Common myeloid progenitor, CD34-positive (primary cell): ENCODE results near the gene NEK7.

Experiments used
- CTCF ChIA-PET: fragments of 350-600 bp; sonication (Branson Sonifier 250); formaldehyde crosslinking; loops from one replicate; lab custom pipeline; 2021; ENCODE audit warnings: antibody characterized with exemption; lab: Charles Lee
- POLR2A ChIA-PET: fragments of 350-600 bp; sonication (Branson Sonifier 250); formaldehyde crosslinking; loops from one replicate; lab custom pipeline; 2021; ENCODE audit warnings: antibody characterized with exemption; lab: Charles Lee
- DNase-seq, 3 donors: peaks; one replicate each; pipeline versions ENCODE4 v3.0.0 to v3.0.0-alpha.2; 2013
- H3K27ac ChIP-seq, 2 experiments: 1 replicate in 1 of 2; 2 replicates in 1 of 2; pipeline ENCODE4 v1.7.0; 2013; ENCODE audit warnings: inconsistent platforms in 2 of 2, low read length in 2 of 2, mild to moderate bottlenecking in 2 of 2, low read depth in 1 of 2, moderate library complexity in 1 of 2; ENCODE audit not compliant: severe bottlenecking in 2 of 2, insufficient read depth in 1 of 2, poor library complexity in 1 of 2
- H3K27me3 ChIP-seq, 5 experiments: replicated peaks in 2 of 5; 1 replicate in 3 of 5; 2 replicates in 2 of 5; pipeline versions ENCODE4 v1.6.1 to v1.7.0; 2013; ENCODE audit warnings: low read length in 4 of 5, mild to moderate bottlenecking in 2 of 5, moderate library complexity in 2 of 5, inconsistent platforms in 1 of 5; ENCODE audit not compliant: insufficient read depth in 5 of 5, control insufficient read depth in 4 of 5
- H3K36me3 ChIP-seq, 4 experiments: 1 replicate in 2 of 4; 2 replicates in 2 of 4; pipeline versions ENCODE4 v1.6.1 to v1.7.0; 2013; ENCODE audit warnings: low read length in 3 of 4, control low read depth in 1 of 4, mild to moderate bottlenecking in 1 of 4; ENCODE audit not compliant: control insufficient read depth in 4 of 4, insufficient read depth in 4 of 4
- H3K4me1 ChIP-seq, 4 experiments: 1 replicate in 3 of 4; 2 replicates in 1 of 4; pipeline versions ENCODE4 v1.6.1 to v1.7.1; 2013; ENCODE audit warnings: low read length in 3 of 4, mild to moderate bottlenecking in 3 of 4, control low read depth in 1 of 4, inconsistent platforms in 1 of 4, moderate library complexity in 1 of 4; ENCODE audit not compliant: control insufficient read depth in 4 of 4, insufficient read depth in 4 of 4; ENCODE audit errors: control extremely low read depth in 1 of 4
- H3K4me3 ChIP-seq, 7 experiments: 1 replicate in 4 of 7; 2 replicates in 3 of 7; pipeline versions ENCODE4 v1.5.1 to v1.7.0; 2013; ENCODE audit warnings: mild to moderate bottlenecking in 7 of 7, low read length in 6 of 7, moderate library complexity in 6 of 7, inconsistent platforms in 2 of 7, low read depth in 2 of 7, control low read depth in 1 of 7; ENCODE audit not compliant: insufficient read depth in 4 of 7, control insufficient read depth in 1 of 7; ENCODE audit errors: extremely low read depth in 1 of 7
- H3K9me3 ChIP-seq, 5 experiments: 1 replicate in 4 of 5; 2 replicates in 1 of 5; pipeline versions ENCODE4 v1.6.1 to v1.7.1; 2013; ENCODE audit warnings: low read length in 4 of 5, mild to moderate bottlenecking in 2 of 5, inconsistent platforms in 1 of 5, low read depth in 1 of 5, moderate library complexity in 1 of 5; ENCODE audit not compliant: control insufficient read depth in 4 of 5, insufficient read depth in 2 of 5; ENCODE audit errors: control extremely low read depth in 1 of 5
- WGBS: methylation state at CpG from one replicate; pipeline ENCODE4 v1.1.5; 2013; ENCODE audit not compliant: insufficient coverage; 5-methylcytosine and 5-hydroxymethylcytosine counted together

The NEK7 gene

DNA sequence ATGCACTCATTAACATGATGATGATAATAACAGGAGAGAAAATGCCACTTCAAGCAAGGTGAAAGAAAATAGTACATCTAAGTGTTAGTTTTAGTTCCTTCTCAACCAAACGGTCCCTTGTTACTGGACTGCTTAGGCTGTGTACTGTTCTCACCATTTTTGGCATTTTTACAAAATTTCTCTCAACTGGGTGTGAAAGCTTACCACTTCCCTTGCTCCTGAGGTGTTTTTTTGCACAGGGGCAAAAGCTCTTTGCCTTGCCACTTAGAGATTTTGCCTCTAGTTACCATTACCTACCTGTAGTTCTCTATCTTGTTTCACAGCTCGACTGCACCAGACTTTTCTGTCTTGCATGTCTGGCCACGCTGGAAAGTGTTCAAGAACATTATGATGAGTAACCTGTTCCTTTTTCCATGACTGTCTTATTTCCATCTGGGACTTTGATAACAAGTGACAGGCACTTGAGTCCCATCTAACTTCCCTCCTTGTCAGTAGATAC, 10.7 kb downstream of the NEK7 start:
- Histone ChIP-seq H3K4me1 (peaks cover 39 to 81% (median 48%) of the 10 kb centered on the region in 4 experiments), H3K27me3 (no peaks in the 10 kb centered on the region), H3K27ac (peak overlapping the region; percentile 42 to 69), H3K36me3 (peaks cover 0 to 3% (median 1%) of the 10 kb centered on the region in 4 experiments), H3K9me3 (no peaks in the 10 kb centered on the region), H3K4me3 (peak overlapping the region in 3 of 7 experiments; percentile 22 to 63 (median 50))
- POLR2A ChIA-PET = interaction anchor here (1.5 kb wide), 1 partner anchor 9 kb away, joined by 9 read pairs; no protein-coding TSS in a partner anchor
- peak in 2 of 3 donors; percentile 65 to 82 for DNase-seq
- WGBS = 0% methylated on average over 2 of the region's 3 CpGs
- CTCF ChIA-PET = interaction anchor here (1.1 kb wide), 2 partner anchors 8 to 16 kb away, joined by 3 read pairs; no protein-coding TSS in a partner anchor

GRCh38 chr1:198168227-198168626, 11.4 kb downstream of the NEK7 start:
- 60% methylated on average over 3 of the region's 3 CpGs for WGBS
- ChIA-PET POLR2A (interaction anchor here (1.5 kb wide), 1 partner anchor 10 kb away, joined by 9 read pairs; no protein-coding TSS in a partner anchor), CTCF (interaction anchor here (1.1 kb wide), 2 partner anchors 8 to 15 kb away, joined by 3 read pairs; no protein-coding TSS in a partner anchor)
- Histone ChIP-seq H3K9me3 (no peaks in the 10 kb centered on the region), H3K27me3 (no peaks in the 10 kb centered on the region), H3K4me3 (peak overlapping the region in 1 of 7 experiments; percentile 34), H3K4me1 (peaks cover 43 to 83% (median 52%) of the 10 kb centered on the region in 4 experiments), H3K36me3 (peaks cover 0 to 3% (median 1%) of the 10 kb centered on the region in 4 experiments), H3K27ac (peak overlapping the region; percentile 10 to 69)
- peak in 2 of 3 donors; percentile 36 to 64 for DNase-seq

- H3K4me1 ChIP-seq = peaks cover 47 to 96% (median 62%) of the 10 kb centered on the region in 4 experiments
- ChIA-PET CTCF (interaction anchor here (1.6 kb wide), 1 partner anchor 11 kb away, joined by 5 read pairs; no protein-coding TSS in a partner anchor), POLR2A (interaction anchor here (0.5 to 1.0 kb wide), 2 partner anchors 10 to 11 kb away, joined by 3 to 4 read pairs; no protein-coding TSS in a partner anchor)
- peak overlapping the region in 1 of 7 experiments; percentile 4 for H3K4me3 ChIP-seq
- H3K27ac ChIP-seq = peak overlapping the region; percentile 56 to 70
- peak in 2 of 3 donors; percentile 47 to 69 for DNase-seq
- no peaks in the 10 kb centered on the region for H3K9me3 ChIP-seq
- H3K36me3 ChIP-seq = no peaks in the 10 kb centered on the region
- WGBS = 67% methylated on average over 1 of the region's 2 CpGs
- H3K27me3 ChIP-seq = no peaks in the 10 kb centered on the region
Observed at GRCh38 chr1:198169672-198170071, 12.9 kb downstream of the NEK7 start.

GRCh38 chr1:198171667-198172540, 15.1 kb downstream of the NEK7 start:
- 43% methylated on average over 1 of the region's 5 CpGs for WGBS
- CTCF ChIA-PET = interaction anchor here (0.7 to 2.6 kb wide), 7 partner anchors 11 to 103 kb away, joined by 3 to 12 read pairs (median 3); partner anchors contain the start of gene NEK7
- H3K9me3 ChIP-seq = no peaks in the 10 kb centered on the region
- peaks cover 42 to 99% (median 63%) of the 10 kb centered on the region in 4 experiments for H3K4me1 ChIP-seq
- DNase-seq = peak; percentile 43 to 91 (median 79)
- H3K27ac ChIP-seq = peak overlapping the region; percentile 69 to 80
- POLR2A ChIA-PET = interaction anchor here (0.6 to 2.1 kb wide), 4 partner anchors 10 to 760 kb away, joined by 3 to 9 read pairs (median 6); partner anchors contain the start of gene NEK7
- no peaks in the 10 kb centered on the region for H3K36me3 ChIP-seq
- H3K4me3 ChIP-seq = peak overlapping the region in 5 of 7 experiments; percentile 1 to 64 (median 26)
- no peaks in the 10 kb centered on the region for H3K27me3 ChIP-seq

GRCh38 chr1:198173832-198174231, 17.0 kb downstream of the NEK7 start:
- DNase-seq = no peak
- Histone ChIP-seq H3K4me3 (peak overlapping the region in 2 of 7 experiments; percentile 58 to 65), H3K9me3 (no peaks in the 10 kb centered on the region), H3K27ac (peak overlapping the region; percentile 56 to 80), H3K27me3 (no peaks in the 10 kb centered on the region), H3K36me3 (no peaks in the 10 kb centered on the region), H3K4me1 (peaks cover 36 to 99% (median 49%) of the 10 kb centered on the region in 4 experiments)
- CTCF ChIA-PET = interaction anchor here (1.2 to 2.6 kb wide), 5 partner anchors 12 to 81 kb away, joined by 3 to 12 read pairs (median 3); partner anchors contain the start of gene NEK7
- POLR2A ChIA-PET = no interaction called here

GRCh38 chr1:198174297-198174696, 17.5 kb downstream of the NEK7 start:
- no CpG with 5 or more reads among the region's 5 CpGs for WGBS
- Histone ChIP-seq H3K36me3 (no peaks in the 10 kb centered on the region), H3K27ac (peak overlapping the region; percentile 56 to 80), H3K9me3 (no peaks in the 10 kb centered on the region), H3K4me3 (peak overlapping the region in 5 of 7 experiments; percentile 25 to 65 (median 27)), H3K4me1 (peaks cover 31 to 99% (median 49%) of the 10 kb centered on the region in 4 experiments), H3K27me3 (no peaks in the 10 kb centered on the region)
- ChIA-PET CTCF (interaction anchor here (1.0 to 2.6 kb wide), 6 partner anchors 10 to 20 kb away, joined by 3 to 12 read pairs (median 3); partner anchors contain the start of gene NEK7), POLR2A (no interaction called here)
- DNase-seq = peak in 2 of 3 donors; percentile 40 to 52
